Parathyroid adenoma (tissue), 2 donors: ENCODE data around the gene ALG5.

Source experiments
- H2AFZ ChIP-seq: fragments of 300-600 bp; sonication (generic); one replicate; pipeline ENCODE4 v1.7.0; 2017; ENCODE audit warnings: antibody characterized with exemption, mild to moderate bottlenecking
- H3K27ac ChIP-seq: fragments of 300-600 bp; sonication (generic); one replicate; pipeline ENCODE4 v1.7.0; 2017
- H3K27me3 ChIP-seq: fragments of 300-600 bp; sonication (generic); one replicate; pipeline ENCODE4 v1.7.0; 2017; ENCODE audit warnings: low read length; ENCODE audit not compliant: control insufficient read depth, insufficient read depth
- H3K36me3 ChIP-seq: fragments of 300-600 bp; sonication (generic); one replicate; pipeline ENCODE4 v1.7.0; 2017; ENCODE audit warnings: low read length; ENCODE audit not compliant: control insufficient read depth, insufficient read depth
- H3K4me1 ChIP-seq: fragments of 300-600 bp; sonication (generic); one replicate; pipeline ENCODE4 v1.7.0; 2017; ENCODE audit warnings: control low read depth
- H3K4me2 ChIP-seq: fragments of 300-600 bp; sonication (generic); one replicate; pipeline ENCODE4 v1.7.0; 2017; ENCODE audit warnings: low read length
- H3K4me3 ChIP-seq: fragments of 300-600 bp; sonication (generic); one replicate; pipeline ENCODE4 v1.7.0; 2017; ENCODE audit warnings: low read depth, low read length
- H3K79me2 ChIP-seq: fragments of 300-600 bp; sonication (generic); one replicate; pipeline ENCODE4 v1.7.0; 2017; ENCODE audit warnings: control low read depth
- H3K9ac ChIP-seq: fragments of 300-600 bp; sonication (generic); one replicate; pipeline ENCODE4 v1.7.0; 2017; ENCODE audit warnings: mild to moderate bottlenecking
- H3K9me3 ChIP-seq: fragments of 300-600 bp; sonication (generic); one replicate; pipeline ENCODE4 v1.7.0; 2017; ENCODE audit warnings: low read length; ENCODE audit not compliant: control insufficient read depth
- TF ChIP-seq, protein P1 (sequence below): fragments of 300-600 bp; sonication (generic); IDR thresholded peaks from one replicate; pipeline ENCODE4 v1.7.0; 2017; ENCODE audit warnings: antibody characterized with exemption, mild to moderate bottlenecking
- donor health status: primary hyperparathyroidism.

Gene ALG5

DNA sequence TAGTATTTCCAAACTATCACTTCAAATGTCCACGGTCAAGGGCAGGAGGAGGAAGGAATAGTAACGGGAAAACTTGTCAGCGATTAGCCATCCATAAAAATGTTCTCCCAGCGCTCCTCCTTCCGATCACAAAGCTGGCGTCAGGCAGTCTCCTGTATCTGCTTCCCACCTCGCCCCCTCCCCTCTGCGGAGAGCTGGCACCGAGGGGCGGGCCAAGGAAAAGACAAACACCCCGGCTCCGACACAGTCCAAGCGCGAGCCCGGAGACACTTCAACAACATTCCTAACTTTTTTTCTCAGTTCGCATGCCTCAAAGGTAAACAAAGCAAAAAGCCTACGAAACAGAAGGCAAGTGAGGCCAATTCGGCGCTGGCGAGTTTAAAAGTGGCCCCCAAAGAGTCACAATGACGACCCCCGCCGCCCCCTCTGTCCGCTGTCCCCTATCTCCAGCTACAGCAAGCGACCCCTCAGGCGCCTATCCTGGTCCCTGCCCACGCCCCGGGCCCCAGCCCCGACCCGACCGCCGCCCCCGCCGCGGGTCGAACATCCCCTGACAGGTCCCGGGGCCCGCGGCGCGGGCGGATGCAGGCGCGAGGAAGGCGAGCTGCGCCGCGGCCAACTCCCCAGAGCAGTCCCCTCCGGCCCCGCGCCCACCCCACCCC is 79.8 kb downstream of the ALG5 start:
- Histone ChIP-seq H3K79me2 (no peaks in the 10 kb centered on the region), H2AFZ (peak overlapping the region; percentile 83), H3K4me3 (peak overlapping the region; percentile 57), H3K27ac (peak overlapping the region; percentile 32), H3K36me3 (no peaks in the 10 kb centered on the region), H3K9ac (no peak overlapping the region), H3K27me3 (no peaks in the 10 kb centered on the region), H3K4me1 (no peaks in the 10 kb centered on the region), H3K4me2 (peak overlapping the region; percentile 93), H3K9me3 (no peaks in the 10 kb centered on the region)
- TF ChIP-seq, protein P1, sequence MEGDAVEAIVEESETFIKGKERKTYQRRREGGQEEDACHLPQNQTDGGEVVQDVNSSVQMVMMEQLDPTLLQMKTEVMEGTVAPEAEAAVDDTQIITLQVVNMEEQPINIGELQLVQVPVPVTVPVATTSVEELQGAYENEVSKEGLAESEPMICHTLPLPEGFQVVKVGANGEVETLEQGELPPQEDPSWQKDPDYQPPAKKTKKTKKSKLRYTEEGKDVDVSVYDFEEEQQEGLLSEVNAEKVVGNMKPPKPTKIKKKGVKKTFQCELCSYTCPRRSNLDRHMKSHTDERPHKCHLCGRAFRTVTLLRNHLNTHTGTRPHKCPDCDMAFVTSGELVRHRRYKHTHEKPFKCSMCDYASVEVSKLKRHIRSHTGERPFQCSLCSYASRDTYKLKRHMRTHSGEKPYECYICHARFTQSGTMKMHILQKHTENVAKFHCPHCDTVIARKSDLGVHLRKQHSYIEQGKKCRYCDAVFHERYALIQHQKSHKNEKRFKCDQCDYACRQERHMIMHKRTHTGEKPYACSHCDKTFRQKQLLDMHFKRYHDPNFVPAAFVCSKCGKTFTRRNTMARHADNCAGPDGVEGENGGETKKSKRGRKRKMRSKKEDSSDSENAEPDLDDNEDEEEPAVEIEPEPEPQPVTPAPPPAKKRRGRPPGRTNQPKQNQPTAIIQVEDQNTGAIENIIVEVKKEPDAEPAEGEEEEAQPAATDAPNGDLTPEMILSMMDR: no peak

DNA sequence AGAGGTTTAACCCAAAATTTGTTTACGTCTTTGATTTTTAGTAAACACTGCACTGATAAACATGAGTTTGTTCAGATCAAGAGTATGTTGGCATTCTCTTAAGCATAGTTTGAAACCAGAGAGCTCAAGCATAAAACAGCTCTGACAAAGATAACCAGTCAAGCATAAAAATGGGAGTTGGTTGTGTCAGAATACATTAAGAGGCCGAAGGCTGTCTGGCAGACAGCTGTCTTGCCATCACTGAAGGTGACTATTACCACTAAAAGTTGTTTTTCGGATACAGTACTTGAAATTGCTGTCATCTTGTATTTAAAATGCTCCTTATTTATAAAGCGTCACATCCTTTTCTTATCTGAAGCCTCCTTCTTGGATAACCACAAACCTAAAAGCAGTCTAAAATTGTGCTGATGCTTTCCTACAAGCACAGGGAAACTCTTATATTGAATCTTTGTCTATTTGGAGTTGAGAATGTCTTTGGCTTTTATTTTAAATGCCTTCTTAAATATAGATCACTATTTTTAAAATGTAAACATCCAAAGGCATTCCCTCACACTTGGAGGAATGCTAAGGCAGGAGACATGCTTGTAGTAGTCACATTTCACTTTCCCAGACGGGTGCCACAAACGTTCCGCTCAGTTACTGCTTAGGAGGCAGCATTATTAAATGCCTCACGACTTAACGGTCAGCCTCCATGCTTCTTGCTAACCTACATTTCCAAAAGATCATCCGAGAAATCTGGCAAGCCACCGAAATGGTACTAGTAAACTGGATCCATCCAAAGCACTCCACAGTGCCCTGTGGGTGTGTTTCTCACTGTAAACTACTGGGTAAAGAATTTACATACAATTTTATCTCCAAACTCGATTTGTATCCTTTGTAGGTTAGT is 80.7 kb downstream of the ALG5 start:
- H3K4me2 ChIP-seq: peak overlapping the region; percentile 93
- no peaks in the 10 kb centered on the region for H3K36me3 ChIP-seq
- no peaks in the 10 kb centered on the region for H3K9me3 ChIP-seq
- TF ChIP-seq, protein P1: no peak
- peak overlapping the region; percentile 57 for H3K4me3 ChIP-seq
- H3K27me3 ChIP-seq: no peaks in the 10 kb centered on the region
- peak overlapping the region; percentile 32 for H3K27ac ChIP-seq
- H3K4me1 ChIP-seq: no peaks in the 10 kb centered on the region
- H3K79me2 ChIP-seq: no peaks in the 10 kb centered on the region
- H3K9ac ChIP-seq: no peak overlapping the region
- peak overlapping the region; percentile 83 for H2AFZ ChIP-seq

DNA sequence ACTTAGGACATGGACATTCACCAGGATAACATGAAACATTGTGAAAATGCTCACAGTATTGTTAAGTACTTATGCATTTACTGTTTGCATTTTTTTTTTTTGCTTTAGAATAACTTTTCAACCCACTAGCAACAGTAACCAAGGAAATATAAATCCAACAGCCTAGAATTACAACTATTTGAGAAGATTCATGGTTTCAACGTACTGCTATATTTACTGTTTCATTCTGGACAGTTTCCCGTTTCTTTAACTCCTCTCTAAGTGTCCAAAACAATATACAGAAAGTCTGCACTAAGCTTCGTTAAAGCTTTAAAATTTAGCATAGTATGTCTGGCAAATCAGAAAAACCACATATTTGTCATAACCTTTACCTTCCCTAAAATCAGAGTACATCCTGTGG is 81.8 kb downstream of the ALG5 start:
- no peak overlapping the region for H3K9ac ChIP-seq
- H3K27ac ChIP-seq: no peak overlapping the region
- TF ChIP-seq, protein P1: no peak

DNA sequence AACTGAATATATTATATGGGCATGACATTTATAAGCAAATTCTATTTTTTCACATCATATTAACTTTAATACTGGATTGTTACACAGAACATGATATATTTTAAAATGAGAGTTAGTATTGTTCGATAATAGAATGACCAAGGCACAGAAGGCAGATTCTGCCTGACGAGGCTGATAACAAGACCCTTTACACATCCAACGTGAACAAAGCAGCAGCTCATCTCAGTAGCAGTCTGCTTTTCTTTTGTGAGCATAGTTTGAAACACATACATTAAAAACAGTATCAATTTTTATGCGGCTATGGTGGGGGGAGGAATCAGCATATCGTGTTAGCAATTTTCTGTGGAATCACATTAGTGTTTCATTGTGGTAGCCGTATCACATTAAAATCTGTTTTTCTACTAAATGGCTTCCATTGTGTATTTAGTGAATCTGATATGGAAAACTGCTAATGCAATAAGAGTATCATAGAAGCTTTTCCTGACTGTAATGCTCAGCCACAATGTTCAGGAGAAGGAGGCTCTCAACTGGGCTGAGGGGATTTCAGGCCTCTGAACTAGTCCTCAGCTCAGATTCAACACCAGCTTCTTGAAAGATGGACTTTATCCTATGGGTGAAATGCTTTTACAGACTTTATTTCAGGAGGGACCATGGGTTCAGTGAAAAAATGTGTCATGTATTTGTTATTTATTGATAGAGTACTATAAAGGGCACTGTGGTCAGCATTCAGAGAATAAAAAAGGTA is 83.1 kb downstream of the ALG5 start:
- H3K79me2 ChIP-seq: no peaks in the 10 kb centered on the region
- no peaks in the 10 kb centered on the region for H3K4me1 ChIP-seq
- H3K9ac ChIP-seq: no peak overlapping the region
- no peaks in the 10 kb centered on the region for H3K27me3 ChIP-seq
- H3K27ac ChIP-seq: no peak overlapping the region
- H3K4me2 ChIP-seq: no peak overlapping the region
- no peak overlapping the region for H2AFZ ChIP-seq
- no peaks in the 10 kb centered on the region for H3K9me3 ChIP-seq
- no peak overlapping the region for H3K4me3 ChIP-seq
- TF ChIP-seq, protein P1: no peak
- no peaks in the 10 kb centered on the region for H3K36me3 ChIP-seq

More for the DNA sequence above, 81.8 kb downstream of the ALG5 start:
- Histone ChIP-seq H3K9me3 (no peaks in the 10 kb centered on the region), H3K36me3 (no peaks in the 10 kb centered on the region), H3K4me1 (no peaks in the 10 kb centered on the region), H3K79me2 (no peaks in the 10 kb centered on the region), H2AFZ (no peak overlapping the region), H3K27me3 (no peaks in the 10 kb centered on the region), H3K4me2 (no peak overlapping the region), H3K4me3 (no peak overlapping the region)
